ENCODE measurements around the gene PDGFA.

DNA sequence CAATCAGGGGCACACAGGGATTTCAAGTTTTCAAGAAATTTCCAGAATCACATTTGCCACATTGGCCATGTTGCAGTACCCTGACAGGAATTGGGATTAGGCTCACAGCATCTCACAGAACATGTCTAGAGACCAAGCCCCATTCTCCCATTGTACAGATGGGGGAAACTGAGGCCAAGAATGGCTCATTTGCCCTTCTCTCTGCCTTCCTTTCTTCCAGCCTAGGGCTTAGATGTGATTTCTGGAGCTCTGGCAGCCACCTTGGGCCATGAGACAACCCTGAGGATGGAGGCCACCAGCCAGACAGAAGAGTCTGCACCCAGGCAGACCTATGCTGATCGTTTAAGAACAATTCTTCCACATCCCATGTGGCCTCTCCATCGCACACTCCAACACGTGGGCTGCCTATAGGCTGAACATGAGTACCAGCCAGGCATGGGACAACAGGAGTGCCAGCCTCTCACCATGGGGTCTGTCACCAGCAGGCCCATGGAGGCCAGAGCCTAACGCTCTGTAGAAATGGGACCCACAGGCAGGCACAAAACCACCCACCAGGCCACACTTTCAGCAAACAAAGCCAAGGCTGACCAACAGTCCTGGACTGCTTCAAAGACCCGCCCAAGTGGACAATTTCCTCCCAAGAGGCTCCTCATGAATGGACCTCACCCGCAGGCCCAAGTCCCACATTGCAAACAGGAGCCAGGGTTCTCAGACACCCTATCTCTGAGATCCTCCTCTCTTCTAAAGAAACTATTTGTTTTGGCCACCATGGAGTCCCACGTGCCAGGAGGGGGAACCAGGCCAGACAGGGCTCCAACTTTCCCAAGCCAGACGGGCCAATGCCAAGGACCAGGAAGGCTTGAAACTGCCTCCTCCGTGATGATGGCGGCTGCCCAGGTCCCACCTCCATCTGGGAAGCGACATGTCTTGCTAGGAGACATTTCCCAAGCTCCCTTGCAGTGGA is 20.7 kb downstream of the PDGFA start:
- TF ChIP-seq, protein P1, sequence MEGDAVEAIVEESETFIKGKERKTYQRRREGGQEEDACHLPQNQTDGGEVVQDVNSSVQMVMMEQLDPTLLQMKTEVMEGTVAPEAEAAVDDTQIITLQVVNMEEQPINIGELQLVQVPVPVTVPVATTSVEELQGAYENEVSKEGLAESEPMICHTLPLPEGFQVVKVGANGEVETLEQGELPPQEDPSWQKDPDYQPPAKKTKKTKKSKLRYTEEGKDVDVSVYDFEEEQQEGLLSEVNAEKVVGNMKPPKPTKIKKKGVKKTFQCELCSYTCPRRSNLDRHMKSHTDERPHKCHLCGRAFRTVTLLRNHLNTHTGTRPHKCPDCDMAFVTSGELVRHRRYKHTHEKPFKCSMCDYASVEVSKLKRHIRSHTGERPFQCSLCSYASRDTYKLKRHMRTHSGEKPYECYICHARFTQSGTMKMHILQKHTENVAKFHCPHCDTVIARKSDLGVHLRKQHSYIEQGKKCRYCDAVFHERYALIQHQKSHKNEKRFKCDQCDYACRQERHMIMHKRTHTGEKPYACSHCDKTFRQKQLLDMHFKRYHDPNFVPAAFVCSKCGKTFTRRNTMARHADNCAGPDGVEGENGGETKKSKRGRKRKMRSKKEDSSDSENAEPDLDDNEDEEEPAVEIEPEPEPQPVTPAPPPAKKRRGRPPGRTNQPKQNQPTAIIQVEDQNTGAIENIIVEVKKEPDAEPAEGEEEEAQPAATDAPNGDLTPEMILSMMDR (IDR thresholded peaks at IDR 0.05) = no peak
- no peak for TF ChIP-seq POLR2A (IDR thresholded peaks at IDR 0.05)
